NCI-H1694 (cell line): ENCODE data around the gene TERB1.

ENCODE experiments used
- DNase-seq: peaks from one replicate; lab custom pipeline; 2025; lab: John Stamatoyannopoulos, UW

The TERB1 gene

GRCh38 chr16:66705790-66706505 lies 95.4 kb downstream of the TERB1 start:
- no peak for DNase-seq
